GM18511 (cell line): ENCODE data around the gene RBBP5.

ENCODE experiments used
- ATAC-seq: cut with Tn5 transposase; IDR thresholded peaks from one replicate; pipeline ENCODE4 v1.9.1; 2021; ENCODE audit warnings: mild to moderate bottlenecking, moderate library complexity; ENCODE audit not compliant: unreplicated experiment

Gene RBBP5

GRCh38 chr1:205058853-205059252 lies 62.9 kb downstream of the RBBP5 start:
- no peak for ATAC-seq

- ATAC-seq = no peak
These were observed 63.8 kb downstream of the RBBP5 start for GRCh38 chr1:205057808-205058575.

GRCh38 chr1:205056956-205057568 lies 64.7 kb downstream of the RBBP5 start:
- no peak for ATAC-seq

GRCh38 chr1:205056188-205056611 lies 65.6 kb downstream of the RBBP5 start:
- no peak for ATAC-seq

GRCh38 chr1:205054013-205054412 lies 67.8 kb downstream of the RBBP5 start:
- no peak for ATAC-seq

- ATAC-seq = no peak
These were observed 68.5 kb downstream of the RBBP5 start for GRCh38 chr1:205053296-205053695.

- ATAC-seq = no peak
These were observed 69.1 kb downstream of the RBBP5 start for GRCh38 chr1:205052690-205053089.

GRCh38 chr1:205049479-205049878 lies 72.3 kb downstream of the RBBP5 start:
- no peak for ATAC-seq

GRCh38 chr1:205048382-205048781 lies 73.4 kb downstream of the RBBP5 start:
- no peak for ATAC-seq

GRCh38 chr1:205047764-205048231 lies 74.0 kb downstream of the RBBP5 start:
- ATAC-seq = no peak

- ATAC-seq = no peak
These were observed 74.9 kb downstream of the RBBP5 start for GRCh38 chr1:205046870-205047269.

- ATAC-seq = no peak
These were observed 76.6 kb downstream of the RBBP5 start for GRCh38 chr1:205045146-205045545.

GRCh38 chr1:205044741-205045140 lies 77.0 kb downstream of the RBBP5 start:
- no peak for ATAC-seq

- ATAC-seq = no peak
These were observed 77.9 kb downstream of the RBBP5 start for GRCh38 chr1:205043866-205044265.

GRCh38 chr1:205042911-205043806 lies 78.6 kb downstream of the RBBP5 start, which contains the start of gene CNTN2:
TSS of gene CNTN2 (plus strand) at chr1:205043212. CDS start at chr1:205053186, 9,974 bp downstream.
- no peak for ATAC-seq

GRCh38 chr1:205041998-205042910 lies 79.5 kb downstream of the RBBP5 start:
- ATAC-seq = no peak

- no peak for ATAC-seq
These were observed 80.6 kb downstream of the RBBP5 start for GRCh38 chr1:205041001-205041715.

- no peak for ATAC-seq
These were observed 83.5 kb downstream of the RBBP5 start for GRCh38 chr1:205038132-205038786.

- ATAC-seq = no peak
These were observed 84.2 kb downstream of the RBBP5 start for GRCh38 chr1:205037539-205037938.
